GM13977 (cell line): ENCODE data around the gene THAP5.

Experiments
- DNase-seq: peaks from one replicate; pipeline ENCODE4 v3.0.0; 2012; ENCODE audit warnings: low spot score
- in situ Hi-C: fragments of 300-500 bp; cut with MboI; formaldehyde crosslinking; loops from one replicate; pipeline ENCODE4 v1.12.0; 2022; ENCODE audit warnings: low sequenced_read_pairs, low pct_unique_long_range_greater_than_20kb, mixed read lengths, inconsistent platforms; ENCODE audit not compliant: unreplicated experiment
- TF ChIP-seq, protein P1 (sequence below): IDR thresholded peaks from 2 replicates; pipeline ENCODE4 v1.5.1; 2012; ENCODE audit warnings: mild to moderate bottlenecking, control low read depth; ENCODE audit not compliant: insufficient read depth; ENCODE audit errors: extremely low read depth, missing control alignments

THAP5 gene

DNA sequence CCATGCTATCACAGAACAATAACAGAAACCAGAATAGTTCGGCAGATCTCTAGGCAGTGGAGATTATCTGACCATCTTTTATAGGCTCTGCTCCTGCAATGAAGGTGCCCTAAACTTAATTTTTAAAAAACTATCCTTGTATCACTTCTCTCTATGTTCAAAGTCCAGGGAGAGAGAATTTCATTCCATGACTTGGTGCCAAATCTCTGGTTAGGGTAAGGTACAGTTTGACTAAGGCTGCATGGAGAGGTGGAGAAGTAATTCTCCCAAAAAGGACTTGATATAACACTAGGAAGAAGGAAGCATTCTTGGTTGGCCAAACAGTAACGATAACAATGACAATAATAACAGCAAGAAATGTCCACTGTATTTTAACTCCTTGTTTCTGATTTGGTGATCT lies 40.1 kb upstream of the THAP5 start:
- in situ Hi-C loops: no loop called here
- TF ChIP-seq, protein P1, sequence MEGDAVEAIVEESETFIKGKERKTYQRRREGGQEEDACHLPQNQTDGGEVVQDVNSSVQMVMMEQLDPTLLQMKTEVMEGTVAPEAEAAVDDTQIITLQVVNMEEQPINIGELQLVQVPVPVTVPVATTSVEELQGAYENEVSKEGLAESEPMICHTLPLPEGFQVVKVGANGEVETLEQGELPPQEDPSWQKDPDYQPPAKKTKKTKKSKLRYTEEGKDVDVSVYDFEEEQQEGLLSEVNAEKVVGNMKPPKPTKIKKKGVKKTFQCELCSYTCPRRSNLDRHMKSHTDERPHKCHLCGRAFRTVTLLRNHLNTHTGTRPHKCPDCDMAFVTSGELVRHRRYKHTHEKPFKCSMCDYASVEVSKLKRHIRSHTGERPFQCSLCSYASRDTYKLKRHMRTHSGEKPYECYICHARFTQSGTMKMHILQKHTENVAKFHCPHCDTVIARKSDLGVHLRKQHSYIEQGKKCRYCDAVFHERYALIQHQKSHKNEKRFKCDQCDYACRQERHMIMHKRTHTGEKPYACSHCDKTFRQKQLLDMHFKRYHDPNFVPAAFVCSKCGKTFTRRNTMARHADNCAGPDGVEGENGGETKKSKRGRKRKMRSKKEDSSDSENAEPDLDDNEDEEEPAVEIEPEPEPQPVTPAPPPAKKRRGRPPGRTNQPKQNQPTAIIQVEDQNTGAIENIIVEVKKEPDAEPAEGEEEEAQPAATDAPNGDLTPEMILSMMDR: no peak
- no peak for DNase-seq

GRCh38 chr7:108605559-108606201 lies 36.2 kb upstream of the THAP5 start:
- TF ChIP-seq, protein P1: no peak
- in situ Hi-C loops: no loop called here
- no peak for DNase-seq

- DNase-seq: no peak
- in situ Hi-C loops: no loop called here
- TF ChIP-seq, protein P1: no peak
Measured at GRCh38 chr7:108604307-108605077, 35.0 kb upstream of the THAP5 start.

DNA sequence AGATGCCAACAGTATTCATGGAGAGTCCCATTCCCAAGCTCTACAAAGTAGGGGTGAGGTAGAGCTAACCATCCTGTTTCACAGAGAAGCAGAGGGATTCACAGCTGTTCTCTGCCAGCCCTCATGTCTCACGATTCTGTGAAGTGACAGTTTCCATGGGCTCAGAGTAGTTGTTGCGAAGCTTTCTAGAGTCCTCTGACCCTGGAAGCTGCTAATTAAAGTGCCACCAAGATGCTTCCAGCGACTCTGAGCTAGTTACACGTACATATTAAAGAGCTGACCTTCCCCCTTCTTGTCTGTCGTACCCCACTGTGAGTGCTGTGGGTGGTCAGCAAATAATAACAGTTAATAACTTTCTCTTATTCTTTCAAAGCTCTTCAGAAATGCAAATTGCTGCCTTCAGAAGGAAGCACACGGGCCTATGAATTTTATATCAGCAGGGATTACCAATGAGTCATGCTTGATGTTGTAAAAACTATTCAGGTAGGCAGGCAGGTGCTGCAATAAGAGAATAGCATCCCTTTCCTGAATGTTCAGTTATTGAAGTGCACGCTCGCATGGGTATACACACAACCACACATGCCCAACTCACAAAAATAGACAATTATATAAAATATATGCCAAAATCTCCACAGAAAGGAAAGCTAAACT lies 34.3 kb upstream of the THAP5 start:
- DNase-seq: no peak
- in situ Hi-C loops: no loop called here
- TF ChIP-seq, protein P1: no peak

DNA sequence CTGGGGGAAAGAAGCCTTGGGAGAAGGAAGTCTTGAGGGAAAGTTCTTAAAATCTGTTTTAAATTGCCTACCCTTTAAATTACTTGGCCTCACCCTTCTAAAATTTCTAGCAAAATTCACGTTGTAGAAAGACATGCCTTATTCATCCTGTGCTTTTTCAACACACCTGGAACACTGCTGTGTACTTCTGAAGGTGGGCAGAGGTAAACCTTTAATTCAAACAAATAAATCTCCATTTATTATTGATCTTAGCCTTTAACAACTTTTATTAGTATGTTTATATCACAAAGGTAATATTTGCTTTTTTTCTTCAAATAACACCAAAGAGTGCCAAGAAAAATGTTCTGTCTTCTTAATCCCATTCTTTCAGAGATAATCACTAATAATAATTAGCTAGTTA lies 30.9 kb upstream of the THAP5 start:
- TF ChIP-seq, protein P1: no peak
- in situ Hi-C loops: no loop called here
- no peak for DNase-seq

- TF ChIP-seq, protein P1: no peak
- no peak for DNase-seq
- in situ Hi-C loops: no loop called here
Measured at GRCh38 chr7:108598914-108599580, 29.5 kb upstream of the THAP5 start.
